HuH-7.5 (cell line): ENCODE measurements around the gene ISM1.
A peak's percentile ranks its signal among the peaks of the same experiment; 100 is the strongest.

ENCODE experiments used
- DNase-seq: peaks from one replicate; pipeline ENCODE4 v3.0.0; 2011; ENCODE audit warnings: low spot score

Gene ISM1

DNA sequence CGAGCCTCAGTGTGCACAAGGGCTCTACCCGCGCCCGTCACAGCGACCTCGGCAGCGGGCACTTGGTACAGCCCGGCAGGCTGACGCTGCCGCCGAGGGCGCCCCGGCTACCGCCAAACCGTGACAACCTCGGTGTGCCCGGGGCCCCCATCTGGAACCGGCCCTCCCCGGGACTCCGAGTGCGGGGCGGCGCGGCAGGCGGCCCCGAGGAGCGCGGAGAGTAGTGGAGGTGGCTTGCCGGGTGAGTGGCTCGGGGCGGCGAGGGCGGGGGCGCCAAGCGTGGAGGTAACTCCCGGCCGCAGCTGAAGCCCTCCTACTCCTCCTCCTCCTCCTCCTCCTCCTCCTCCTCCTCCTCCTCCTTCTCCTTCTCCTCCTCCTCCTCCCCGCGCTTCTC lies at the start of gene ISM1:
Gene ISM1, plus strand, starts transcription at position 371 of the 394 bp plus-strand sequence. CDS start 503 bp downstream, outside the sequence.
- peak; percentile 58 for DNase-seq

DNA sequence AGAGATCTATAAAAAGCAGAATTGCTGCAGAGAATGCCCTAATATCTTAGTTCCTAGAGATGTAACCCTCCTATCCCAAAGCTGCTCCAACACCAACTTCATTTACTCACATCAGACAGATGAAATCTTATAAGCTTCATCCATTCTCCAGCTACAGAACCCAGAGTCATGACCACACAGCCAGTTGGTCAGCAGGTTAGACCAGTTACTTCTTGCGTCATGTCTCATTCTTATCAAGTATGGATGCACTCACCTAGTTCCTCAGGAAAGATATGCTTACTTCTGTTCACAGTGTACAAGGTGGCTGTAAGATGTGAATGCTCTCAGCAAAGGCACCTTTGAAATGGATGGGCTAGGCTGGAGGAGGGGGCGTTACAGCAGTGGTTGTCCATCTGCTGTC lies 47.9 kb upstream of the ISM1 start:
- no peak for DNase-seq

DNA sequence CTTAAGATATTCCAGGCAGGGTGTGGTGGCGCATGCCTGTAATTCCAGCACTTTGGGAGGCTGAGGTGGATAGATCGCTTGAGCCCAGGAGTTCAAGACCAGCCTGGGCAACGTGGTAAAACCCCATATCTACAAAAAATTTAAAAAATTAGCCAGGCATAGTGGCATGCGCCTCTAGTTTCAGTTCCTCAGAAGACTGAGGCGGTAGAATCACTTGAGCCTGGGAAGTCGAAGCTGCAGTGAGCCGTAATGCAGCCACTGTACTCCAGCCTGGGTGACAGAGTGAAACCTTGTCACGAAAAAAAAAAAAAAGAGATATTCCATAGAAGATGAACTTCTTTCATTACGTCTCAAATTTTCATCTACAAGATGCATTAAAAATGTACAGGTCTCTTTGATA lies 46.7 kb upstream of the ISM1 start:
- DNase-seq = no peak

DNA sequence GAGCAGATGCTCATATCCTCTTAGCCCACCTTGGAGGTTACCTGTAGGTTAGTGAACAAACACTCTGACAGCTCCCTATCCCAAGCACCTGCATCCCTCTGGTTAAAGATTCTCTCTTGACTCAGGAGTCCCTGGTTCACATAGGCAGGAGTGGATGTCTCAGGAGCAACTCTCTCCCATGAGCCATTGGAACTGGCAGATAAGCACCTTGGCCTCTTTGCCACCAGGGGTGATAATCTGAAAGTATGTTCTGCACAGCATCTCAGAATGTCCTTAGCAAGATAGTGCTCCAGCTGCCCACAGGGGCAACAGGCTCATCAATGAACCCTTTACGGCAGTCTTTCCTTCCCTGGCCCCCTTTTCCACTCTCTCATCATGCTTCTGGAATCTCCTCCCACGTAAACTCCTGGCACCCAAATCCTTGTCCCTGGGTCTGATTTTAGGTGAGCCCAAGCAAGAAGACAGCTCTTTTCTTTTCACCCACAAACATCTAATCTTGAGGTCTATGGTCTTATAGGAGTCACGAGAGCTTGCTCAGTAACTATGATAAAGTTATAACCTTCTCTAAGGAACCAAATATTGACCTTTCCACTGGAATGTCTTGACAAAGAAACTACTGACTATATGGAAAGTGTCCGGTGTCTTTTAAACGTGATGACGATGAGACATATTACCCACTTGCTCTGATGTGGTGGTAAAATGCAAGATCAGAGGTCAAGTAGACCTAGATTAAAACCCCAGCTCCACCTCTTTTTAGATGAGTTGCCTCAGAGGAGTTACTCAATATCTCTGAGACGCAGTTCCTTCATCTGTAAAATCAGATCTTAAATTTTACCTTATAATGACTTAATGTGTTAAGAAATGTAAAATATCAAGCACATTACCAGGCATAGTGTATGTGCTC lies 39.8 kb upstream of the ISM1 start:
- no peak for DNase-seq

DNA sequence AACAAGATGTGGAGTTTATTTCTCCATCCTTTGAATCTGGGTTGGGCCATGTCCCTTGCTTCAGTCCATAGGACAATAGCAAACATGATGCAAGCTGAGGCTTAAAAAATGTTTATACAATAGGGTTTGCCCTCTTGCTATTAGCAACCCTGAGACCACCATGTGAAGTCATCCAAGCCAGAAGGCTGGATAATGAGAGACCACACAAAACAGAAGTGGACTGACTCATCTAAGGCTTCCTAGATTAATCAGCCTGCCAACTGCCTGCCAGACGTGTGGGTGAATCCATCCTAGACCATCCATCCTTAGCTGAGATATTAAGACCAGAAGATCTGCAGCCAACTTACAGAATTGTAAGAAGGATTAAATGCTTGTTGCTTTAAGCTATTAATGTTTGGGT lies 38.1 kb upstream of the ISM1 start:
- DNase-seq = no peak

DNA sequence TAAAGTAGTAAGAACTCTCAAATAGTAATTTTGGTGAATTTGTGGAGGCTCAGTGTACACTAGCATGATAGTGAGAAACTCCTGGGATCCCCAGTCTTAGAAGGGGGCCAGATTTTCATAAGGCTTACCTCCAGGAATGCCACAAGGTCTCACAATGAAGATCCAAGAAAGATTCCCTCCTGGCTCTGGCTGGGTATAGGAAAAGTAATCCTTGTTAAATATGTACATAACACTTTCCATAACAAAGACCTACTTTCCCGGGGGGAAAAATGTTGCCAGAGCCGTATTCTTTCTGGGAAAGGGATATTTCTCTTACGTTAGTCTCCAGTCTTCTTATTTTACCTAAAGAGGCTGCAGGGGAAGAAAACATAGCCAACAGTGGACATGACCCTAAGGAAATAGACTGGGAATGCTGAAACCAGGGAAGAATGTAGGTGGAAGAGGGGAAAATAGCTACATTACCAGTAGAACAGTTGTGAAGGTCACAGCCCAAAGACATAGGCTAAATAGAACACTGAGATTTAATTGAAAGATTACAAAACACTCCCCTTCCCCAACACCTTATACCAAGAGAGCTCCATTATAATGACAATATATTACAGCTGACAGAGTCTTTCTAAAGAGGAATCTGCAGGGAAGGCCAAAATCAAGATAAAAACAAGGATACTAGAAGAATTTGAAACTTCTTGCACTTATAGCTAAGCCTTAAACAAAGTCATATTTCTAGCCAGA lies 34.9 kb upstream of the ISM1 start:
- no peak for DNase-seq

DNA sequence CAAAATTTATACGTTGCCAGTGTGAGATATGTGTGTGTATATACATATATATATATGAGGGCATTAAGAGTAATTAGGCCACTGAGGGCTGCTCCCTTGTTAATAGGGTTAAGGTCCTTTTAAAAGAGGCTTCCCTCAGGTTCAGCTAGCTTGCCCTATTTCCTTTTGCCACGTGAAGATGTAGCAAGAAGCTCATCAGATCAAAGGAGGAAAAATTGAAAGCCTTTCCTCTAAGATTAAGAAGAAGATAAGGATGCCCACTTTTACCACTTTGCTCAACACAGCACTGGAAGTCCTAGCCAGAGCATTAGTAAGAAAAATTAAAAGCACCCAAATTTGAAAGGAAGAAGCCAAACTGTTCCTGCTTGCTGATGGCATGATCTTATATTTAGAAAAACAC lies 33.2 kb upstream of the ISM1 start:
- DNase-seq = no peak

DNA sequence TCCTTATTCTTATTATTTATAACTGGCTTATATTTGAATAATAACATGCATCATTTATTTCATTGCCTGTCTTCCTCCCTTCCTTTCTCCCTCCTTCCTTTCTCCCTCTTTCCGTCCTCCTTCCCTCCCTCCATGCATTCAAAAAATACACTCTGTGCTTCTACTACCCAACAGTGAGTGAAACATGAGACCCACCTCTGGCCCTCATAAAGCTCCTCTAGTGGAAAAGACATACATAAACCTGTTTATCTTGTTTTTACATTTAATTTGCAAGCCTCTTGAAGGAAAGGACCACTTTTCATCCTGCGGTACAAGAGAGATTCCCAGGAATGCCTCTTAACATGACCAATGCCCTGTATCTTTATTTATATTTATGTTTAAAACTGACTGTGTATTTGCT lies 21.8 kb upstream of the ISM1 start:
- no peak for DNase-seq

DNA sequence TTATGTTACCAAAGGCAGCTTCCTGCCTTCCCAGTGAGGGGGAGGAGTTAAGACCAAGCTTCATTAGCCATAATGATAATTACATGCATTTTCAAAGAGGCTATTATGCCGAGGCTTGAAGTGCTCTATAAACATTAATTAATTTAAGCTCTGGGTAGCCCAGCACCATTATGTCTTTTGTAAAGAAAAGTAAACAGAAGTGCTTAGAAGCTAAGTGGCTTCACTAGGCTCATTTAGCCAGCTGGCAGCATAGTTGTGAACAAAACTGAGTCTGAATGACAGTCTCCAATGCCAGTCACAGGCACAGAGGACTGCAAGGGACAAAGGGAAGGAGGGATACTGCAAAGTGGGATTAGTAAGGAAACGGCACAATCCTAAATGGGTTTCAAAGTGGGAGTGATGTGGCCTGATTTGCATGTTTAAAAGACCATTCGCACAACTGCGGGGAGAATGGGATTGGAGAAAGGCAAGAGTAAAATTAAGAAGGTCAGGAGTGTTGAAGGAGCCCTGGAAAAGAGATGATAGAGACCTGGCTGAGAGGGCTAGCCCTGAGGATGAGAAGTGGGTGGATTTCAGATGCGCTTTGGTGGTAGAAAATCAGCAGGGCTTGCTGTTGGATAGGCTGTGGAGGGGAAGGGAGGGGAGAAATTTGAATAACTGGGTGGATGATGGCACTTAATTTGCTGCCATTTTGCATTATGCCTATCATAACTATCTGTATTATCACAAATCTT lies 20.1 kb upstream of the ISM1 start:
- no peak for DNase-seq

DNA sequence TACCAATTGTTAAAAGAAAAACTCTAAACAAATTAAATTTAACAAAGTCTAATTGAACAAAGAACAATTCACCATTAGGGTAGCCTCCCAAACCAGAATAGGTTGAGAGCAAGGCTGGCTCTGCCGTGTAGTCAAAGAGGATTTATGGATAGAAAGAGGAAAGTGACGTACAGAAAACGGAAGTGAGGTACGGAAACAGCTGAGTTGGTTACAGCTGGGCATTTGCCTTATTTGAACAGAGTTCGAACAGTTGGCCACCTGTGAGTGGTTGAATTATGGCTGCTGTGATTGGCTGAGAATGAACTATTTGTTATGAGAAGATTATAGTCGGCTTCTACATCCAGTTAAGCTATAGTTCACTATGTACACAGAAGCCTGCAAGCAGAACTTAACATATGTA lies 18.5 kb upstream of the ISM1 start:
- DNase-seq = no peak

DNA sequence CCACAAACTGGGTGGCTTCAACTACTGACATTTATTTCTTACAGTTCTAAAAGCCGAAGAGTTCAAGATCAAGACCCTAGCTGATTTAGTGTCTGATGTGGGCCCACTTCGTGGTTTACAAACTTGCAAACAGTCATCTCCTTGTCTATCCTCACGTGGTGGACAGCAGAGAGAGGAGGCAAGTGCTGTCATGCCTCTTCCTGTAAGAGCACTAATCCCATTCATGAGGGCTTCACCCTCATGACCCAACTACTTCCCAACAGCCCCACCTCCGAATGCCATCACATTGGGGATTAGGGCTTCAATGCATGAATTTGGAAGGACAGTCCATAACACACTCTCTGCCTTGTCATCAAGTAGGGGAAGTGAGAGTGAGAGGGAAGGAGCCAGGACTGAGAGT lies 15.6 kb upstream of the ISM1 start:
- DNase-seq = no peak

DNA sequence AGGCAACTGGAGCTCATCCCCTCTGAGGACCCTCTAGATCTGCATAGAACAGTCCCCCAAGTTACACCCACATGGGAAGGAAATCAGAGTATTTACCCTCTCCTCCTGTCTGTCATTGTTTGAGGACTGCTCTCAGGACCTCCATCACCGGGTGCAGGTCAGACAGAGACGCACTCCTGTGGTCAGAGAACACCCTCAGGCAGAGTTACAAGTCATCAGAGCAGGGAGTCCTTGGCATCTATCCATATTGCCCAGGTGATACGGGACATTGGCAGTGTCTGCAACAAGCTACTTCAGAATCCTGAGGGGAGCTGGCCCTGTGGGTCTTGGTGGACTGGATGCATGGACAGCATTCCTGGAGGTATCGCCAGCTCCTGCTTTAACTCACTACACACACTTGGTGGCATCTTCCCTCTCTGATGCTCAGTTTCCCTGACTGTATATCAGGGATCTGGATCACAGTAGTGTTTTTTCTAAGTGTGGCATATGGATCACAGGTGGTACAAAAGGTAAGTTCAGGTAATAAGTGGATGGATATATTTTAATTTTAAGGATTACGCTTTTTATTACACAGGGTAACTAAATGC lies 15.1 kb upstream of the ISM1 start:
- DNase-seq = no peak

DNA sequence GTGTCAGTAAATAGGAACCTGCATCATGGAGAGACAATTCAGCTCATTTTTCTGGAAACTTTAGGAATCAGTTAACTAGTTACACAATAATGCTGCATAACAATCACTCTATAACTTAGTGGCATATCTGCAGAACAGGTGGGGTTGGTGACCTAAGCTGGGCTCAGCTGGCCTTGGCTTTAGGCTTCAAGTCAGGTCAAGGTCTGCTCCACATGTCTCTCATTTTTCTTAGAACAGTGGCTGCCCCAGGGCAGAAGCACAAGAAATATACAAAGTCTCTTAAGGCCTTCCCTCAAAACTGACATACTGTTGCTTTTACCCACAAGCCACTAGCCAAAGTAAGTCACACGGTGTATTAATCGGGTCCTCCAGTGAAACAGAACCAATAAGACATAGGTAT lies 14.1 kb upstream of the ISM1 start:
- DNase-seq = no peak

DNA sequence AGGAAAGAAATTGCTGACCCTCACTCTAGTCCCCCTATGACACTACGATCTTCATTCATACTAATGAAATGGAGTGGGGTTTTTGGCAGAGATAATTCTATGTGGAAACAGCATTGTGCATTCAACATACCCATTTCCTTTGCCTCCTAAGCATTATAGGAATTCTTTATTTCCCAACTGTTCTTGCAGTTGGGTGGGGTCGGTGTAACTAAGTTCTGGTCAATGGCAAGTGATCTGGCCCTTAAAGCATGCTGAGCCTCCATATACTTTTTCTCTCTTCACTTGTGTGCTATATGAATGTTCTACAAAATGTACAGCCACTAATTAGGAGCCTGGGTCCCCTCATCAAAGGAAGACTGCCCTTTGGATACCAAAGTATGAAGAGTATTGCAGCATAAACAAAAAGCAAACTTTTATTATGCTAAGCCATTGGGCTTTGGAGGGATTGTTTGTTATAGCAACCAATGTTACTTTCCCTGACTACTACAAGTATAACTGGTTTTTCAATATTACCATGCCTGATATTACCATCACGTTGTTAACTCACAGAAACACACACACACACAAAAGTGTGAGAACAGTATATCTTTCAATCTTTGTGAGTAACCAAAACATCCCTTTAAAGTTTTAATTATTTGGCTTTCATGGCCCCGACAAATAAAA lies 9.0 kb upstream of the ISM1 start:
- no peak for DNase-seq

DNA sequence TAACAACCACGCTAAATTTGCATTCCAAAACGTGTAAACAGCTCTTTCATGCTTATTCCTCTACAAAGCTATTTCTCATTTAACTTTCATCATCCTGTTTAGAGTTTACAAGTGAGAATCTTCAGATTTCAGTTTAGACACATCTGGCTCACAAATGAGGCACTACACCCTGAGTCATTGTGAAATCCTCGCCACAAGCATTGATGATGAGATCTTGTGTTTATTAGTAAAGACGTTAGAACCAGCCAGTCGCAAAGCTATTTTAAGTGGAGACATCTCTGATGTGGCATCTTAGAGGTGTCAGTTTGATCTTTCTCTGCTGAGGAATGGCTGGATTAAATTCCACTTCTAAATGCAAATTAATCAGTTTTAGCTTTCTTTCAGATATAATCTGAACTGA lies 8.3 kb upstream of the ISM1 start:
- no peak for DNase-seq

DNA sequence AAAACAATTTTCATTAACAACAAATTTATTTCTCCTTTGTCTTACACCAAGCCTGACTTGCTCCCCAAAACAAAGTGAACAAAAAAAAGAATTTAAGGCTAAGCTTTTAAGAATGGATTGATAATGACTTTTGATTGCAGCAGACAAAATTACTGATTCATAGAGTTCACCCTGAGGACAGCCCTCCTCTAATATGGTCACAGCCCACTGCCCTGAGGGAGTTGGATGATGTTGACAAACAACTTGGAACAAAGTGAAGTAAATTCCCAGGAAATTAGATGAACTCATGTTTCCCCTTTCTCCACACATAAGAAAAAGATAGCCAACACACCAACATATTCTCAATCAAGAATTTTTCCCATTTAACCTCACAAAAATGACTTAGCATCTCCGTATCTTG lies 7.7 kb upstream of the ISM1 start:
- DNase-seq = no peak

DNA sequence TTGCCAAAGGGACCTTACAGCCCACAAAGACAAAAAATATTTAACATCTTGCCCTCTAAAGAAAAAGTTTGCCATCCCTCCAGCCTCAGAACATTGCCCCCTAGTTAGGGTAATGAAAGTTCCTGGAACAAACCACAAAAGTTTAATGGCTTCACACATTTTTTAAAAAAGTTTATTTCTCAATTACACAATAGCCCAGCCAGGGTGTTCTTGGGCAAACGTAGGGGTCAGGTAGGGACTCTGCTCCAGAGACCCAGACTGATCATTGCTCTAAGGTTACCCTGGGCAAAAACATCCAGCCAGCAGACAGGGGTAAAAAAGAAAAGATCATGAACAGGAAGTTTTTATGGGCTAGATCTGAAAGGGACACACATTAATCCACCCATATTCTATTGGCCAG lies 4.5 kb upstream of the ISM1 start:
- no peak for DNase-seq

DNA sequence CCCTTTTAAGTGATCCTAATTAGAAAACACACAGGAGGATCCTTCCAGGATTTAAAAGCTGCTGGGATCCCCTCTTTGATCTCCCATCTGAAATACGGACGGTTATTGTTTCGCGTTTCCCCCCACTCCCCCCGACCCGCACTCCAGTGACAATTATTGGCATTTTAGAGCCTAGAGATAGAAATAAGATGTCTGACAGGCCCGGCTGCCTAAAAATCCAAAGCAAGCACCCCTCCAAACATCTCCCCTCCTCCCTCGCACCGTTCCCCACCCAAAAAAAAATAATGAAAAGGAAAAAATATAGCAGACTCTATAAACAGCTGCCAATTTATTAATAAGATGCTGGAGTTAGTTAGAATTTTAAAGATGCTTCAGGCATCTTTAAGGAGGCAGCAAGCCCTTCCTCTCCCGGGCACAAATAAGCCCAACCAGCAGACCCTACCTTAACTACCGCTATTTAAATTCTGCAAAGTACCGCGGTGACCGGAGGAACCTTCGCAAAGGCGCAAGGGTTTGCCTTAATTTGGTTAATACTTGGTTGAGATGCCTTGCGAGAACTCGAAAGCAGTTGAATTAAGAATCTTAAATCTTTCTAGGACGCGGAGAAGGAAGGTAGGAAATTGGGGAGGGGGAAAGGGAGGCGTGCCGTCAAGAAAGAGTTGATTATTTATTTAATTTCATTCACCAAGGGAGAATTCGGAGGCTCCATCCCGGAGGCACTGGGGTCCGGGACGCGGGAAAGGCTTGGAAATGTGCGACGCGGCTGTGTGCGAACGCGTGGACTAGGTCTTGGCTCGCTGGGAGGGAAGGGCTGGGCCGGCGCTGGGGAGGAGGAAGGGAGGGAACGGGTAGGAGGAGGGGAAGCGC lies 1.5 kb upstream of the ISM1 start:
- DNase-seq = no peak

DNA sequence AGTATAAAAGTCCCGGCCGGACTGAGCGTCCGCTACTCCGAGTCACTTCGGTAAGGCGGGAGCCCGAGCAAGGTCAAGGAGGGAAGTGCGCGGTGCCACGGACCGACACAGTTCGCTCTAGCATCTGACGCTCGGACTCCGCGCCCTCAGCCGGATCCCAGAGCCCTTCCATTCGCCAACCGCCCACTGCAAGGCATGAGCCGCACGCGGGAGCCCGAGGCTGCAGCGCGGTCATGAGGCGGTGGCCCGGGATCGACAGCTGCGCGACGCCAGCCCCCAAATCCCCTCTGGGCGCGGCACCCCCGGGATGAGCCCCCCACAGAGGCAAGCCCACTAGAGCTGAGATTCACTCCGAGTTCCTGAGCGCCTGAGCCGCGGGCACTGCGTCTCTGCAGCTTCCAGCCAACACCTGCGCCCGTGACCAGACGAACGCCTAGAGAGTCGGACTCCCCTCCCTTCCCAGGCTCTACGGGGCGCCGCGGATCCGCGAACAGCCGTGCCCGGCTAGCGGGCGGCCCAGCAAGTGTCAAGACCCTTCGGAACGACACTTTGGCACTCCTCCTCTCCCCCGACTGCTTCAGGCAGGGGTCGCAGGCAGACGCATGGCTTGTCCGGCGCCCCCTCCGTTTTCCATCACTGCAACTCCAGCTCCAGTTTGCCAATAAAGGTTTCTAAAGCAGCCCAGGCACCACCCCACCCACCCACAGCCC lies 725 bp upstream of the ISM1 start:
- DNase-seq = peak; percentile 80

DNA sequence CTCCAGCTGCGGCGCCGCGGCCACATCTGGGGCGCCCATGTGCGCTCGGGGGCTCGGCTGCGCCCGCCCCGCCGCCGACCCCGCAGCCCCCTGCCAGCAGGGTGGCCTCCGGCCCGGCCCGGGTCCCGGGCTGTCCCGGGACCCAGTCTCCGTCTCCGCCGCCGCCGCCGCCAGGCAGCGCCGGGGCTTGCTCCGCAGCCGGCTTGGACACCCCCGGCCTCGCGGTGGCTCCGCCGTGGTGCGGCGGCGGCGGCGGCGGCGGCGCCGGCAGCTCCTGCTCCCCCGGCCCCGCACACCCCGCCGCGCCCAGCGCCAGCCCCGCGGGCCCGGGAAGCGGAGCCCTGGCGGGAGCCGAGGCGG lies 219 bp downstream of the ISM1 start:
- no peak for DNase-seq
